ENCODE results near the gene COASY. TPM values are rescaled to one million over a fixed set of nuclear protein-coding genes. Genes with fewer than 3 reads are reported as not detected.

The COASY gene
- total RNA-seq, 1 experiment from 2014 or later, result 131 TPM

DNA sequence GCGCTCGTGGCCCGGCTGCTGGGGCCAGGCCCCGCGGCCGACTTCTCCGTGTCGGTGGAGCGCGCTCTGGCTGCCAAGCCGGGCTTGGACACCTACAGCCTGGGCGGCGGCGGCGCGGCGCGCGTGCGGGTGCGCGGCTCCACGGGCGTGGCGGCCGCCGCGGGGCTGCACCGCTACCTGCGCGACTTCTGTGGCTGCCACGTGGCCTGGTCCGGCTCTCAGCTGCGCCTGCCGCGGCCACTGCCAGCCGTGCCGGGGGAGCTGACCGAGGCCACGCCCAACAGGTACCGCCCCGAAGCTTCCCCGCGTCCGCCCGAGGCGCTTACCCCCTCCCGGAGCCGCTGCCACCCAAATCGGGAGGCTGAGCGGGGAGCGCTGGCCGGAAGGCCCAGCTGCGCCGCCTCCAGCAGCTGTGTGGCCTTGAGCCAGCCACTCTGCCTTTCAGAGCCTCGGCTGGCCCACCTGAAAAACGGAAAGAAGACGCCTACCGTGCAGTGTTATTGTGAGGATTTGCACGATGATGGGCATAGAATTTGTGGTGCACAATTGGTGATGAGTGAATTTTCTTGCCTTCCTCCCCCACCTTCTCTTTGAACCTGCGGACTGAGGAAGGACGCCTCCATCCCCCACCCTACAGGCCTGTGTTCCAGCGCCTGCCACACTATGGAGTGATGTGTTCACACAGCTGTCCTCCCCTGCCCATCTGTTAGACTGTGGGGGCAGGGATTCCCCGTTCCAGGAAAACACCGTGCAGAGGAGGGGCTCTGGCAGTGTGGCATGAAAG, 25.4 kb upstream of the COASY start (continued):
- TF ChIP-seq, protein P1, sequence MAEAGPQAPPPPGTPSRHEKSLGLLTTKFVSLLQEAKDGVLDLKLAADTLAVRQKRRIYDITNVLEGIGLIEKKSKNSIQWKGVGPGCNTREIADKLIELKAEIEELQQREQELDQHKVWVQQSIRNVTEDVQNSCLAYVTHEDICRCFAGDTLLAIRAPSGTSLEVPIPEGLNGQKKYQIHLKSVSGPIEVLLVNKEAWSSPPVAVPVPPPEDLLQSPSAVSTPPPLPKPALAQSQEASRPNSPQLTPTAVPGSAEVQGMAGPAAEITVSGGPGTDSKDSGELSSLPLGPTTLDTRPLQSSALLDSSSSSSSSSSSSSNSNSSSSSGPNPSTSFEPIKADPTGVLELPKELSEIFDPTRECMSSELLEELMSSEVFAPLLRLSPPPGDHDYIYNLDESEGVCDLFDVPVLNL (CRISPR knock-in tag; IDR thresholded peaks at IDR 0.05; ENCODE audit: borderline replicate concordance, low read depth), result no peak
- TF ChIP-seq, protein P2, sequence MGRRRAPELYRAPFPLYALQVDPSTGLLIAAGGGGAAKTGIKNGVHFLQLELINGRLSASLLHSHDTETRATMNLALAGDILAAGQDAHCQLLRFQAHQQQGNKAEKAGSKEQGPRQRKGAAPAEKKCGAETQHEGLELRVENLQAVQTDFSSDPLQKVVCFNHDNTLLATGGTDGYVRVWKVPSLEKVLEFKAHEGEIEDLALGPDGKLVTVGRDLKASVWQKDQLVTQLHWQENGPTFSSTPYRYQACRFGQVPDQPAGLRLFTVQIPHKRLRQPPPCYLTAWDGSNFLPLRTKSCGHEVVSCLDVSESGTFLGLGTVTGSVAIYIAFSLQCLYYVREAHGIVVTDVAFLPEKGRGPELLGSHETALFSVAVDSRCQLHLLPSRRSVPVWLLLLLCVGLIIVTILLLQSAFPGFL (CRISPR knock-in tag; IDR thresholded peaks at IDR 0.05; ENCODE audit: borderline replicate concordance), result no peak
- TF ChIP-seq, protein P3, sequence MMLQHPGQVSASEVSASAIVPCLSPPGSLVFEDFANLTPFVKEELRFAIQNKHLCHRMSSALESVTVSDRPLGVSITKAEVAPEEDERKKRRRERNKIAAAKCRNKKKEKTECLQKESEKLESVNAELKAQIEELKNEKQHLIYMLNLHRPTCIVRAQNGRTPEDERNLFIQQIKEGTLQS (CRISPR knock-in tag; conservative IDR thresholded peaks at IDR 0.05), result no peak
- TF ChIP-seq, protein P4, sequence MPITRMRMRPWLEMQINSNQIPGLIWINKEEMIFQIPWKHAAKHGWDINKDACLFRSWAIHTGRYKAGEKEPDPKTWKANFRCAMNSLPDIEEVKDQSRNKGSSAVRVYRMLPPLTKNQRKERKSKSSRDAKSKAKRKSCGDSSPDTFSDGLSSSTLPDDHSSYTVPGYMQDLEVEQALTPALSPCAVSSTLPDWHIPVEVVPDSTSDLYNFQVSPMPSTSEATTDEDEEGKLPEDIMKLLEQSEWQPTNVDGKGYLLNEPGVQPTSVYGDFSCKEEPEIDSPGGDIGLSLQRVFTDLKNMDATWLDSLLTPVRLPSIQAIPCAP (CRISPR knock-in tag; IDR thresholded peaks at IDR 0.05), result no peak
- TF ChIP-seq, protein P5, sequence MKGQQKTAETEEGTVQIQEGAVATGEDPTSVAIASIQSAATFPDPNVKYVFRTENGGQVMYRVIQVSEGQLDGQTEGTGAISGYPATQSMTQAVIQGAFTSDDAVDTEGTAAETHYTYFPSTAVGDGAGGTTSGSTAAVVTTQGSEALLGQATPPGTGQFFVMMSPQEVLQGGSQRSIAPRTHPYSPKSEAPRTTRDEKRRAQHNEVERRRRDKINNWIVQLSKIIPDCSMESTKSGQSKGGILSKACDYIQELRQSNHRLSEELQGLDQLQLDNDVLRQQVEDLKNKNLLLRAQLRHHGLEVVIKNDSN (CRISPR knock-in tag; IDR thresholded peaks at IDR 0.05), result no peak
- TF ChIP-seq, protein P6, sequence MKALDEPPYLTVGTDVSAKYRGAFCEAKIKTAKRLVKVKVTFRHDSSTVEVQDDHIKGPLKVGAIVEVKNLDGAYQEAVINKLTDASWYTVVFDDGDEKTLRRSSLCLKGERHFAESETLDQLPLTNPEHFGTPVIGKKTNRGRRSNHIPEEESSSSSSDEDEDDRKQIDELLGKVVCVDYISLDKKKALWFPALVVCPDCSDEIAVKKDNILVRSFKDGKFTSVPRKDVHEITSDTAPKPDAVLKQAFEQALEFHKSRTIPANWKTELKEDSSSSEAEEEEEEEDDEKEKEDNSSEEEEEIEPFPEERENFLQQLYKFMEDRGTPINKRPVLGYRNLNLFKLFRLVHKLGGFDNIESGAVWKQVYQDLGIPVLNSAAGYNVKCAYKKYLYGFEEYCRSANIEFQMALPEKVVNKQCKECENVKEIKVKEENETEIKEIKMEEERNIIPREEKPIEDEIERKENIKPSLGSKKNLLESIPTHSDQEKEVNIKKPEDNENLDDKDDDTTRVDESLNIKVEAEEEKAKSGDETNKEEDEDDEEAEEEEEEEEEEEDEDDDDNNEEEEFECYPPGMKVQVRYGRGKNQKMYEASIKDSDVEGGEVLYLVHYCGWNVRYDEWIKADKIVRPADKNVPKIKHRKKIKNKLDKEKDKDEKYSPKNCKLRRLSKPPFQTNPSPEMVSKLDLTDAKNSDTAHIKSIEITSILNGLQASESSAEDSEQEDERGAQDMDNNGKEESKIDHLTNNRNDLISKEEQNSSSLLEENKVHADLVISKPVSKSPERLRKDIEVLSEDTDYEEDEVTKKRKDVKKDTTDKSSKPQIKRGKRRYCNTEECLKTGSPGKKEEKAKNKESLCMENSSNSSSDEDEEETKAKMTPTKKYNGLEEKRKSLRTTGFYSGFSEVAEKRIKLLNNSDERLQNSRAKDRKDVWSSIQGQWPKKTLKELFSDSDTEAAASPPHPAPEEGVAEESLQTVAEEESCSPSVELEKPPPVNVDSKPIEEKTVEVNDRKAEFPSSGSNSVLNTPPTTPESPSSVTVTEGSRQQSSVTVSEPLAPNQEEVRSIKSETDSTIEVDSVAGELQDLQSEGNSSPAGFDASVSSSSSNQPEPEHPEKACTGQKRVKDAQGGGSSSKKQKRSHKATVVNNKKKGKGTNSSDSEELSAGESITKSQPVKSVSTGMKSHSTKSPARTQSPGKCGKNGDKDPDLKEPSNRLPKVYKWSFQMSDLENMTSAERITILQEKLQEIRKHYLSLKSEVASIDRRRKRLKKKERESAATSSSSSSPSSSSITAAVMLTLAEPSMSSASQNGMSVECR (CRISPR knock-in tag; IDR thresholded peaks at IDR 0.05; ENCODE audit: borderline replicate concordance), result peak; percentile 65; the same call in 1 of the 2 replicates
- TF ChIP-seq, protein P7, sequence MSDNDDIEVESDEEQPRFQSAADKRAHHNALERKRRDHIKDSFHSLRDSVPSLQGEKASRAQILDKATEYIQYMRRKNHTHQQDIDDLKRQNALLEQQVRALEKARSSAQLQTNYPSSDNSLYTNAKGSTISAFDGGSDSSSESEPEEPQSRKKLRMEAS (CRISPR knock-in tag; IDR thresholded peaks at IDR 0.05), result peak; percentile 58; the same call in 1 of the 2 replicates
- TF ChIP-seq MXD4 (CRISPR knock-in tag; IDR thresholded peaks at IDR 0.05; ENCODE audit: borderline replicate concordance) (no peak), SP1 (CRISPR knock-in tag; conservative IDR thresholded peaks at IDR 0.05) (peak; percentile 57; the same call in 1 of the 2 replicates), CREM (CRISPR knock-in tag; IDR thresholded peaks at IDR 0.05) (0 out of 2 replicates have a peak, but pooled peaks have one; percentile 35)
- TF ChIP-seq, protein P8, sequence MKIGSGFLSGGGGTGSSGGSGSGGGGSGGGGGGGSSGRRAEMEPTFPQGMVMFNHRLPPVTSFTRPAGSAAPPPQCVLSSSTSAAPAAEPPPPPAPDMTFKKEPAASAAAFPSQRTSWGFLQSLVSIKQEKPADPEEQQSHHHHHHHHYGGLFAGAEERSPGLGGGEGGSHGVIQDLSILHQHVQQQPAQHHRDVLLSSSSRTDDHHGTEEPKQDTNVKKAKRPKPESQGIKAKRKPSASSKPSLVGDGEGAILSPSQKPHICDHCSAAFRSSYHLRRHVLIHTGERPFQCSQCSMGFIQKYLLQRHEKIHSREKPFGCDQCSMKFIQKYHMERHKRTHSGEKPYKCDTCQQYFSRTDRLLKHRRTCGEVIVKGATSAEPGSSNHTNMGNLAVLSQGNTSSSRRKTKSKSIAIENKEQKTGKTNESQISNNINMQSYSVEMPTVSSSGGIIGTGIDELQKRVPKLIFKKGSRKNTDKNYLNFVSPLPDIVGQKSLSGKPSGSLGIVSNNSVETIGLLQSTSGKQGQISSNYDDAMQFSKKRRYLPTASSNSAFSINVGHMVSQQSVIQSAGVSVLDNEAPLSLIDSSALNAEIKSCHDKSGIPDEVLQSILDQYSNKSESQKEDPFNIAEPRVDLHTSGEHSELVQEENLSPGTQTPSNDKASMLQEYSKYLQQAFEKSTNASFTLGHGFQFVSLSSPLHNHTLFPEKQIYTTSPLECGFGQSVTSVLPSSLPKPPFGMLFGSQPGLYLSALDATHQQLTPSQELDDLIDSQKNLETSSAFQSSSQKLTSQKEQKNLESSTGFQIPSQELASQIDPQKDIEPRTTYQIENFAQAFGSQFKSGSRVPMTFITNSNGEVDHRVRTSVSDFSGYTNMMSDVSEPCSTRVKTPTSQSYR (CRISPR knock-in tag; IDR thresholded peaks at IDR 0.05), result peak; percentile 11; the same call in 1 of the 2 replicates

Measured in WTC11 (cell line).